Measurements from ENCODE around the gene ASTN2. TPM values are rescaled to one million over a fixed set of nuclear protein-coding genes. Genes with fewer than 3 reads are reported as not detected.

Gene ASTN2
- total and polyA plus RNA-seq, 9 of the 15 experiments (the other 6 are each of a cell fraction or from before 2014, with no cell fraction given), result 0.56 to 3.5 (median 1.9) TPM

DNA sequence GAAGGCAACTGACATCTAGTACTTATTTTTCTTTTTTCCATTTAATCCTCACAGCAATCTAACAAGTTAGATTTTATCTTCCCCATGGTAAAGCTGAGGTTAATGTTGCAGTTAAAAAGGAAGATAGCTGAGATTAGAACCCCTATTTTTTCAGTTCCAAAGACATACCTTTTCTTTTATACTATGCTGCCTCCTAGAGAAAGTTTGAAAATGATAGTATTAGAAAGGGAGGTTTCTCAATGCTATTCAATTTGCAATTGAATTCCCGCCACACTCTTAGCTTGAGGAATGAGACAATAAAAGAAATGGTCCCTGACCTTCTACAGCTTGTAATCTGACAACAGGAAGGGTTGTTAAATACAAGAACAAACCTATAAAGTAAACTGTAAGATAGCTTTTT, 923.6 kb downstream of the ASTN2 start (continued):
- TF ChIP-seq ARID2 (IDR thresholded peaks at IDR 0.05), result 0 out of 2 replicates have a peak, but pooled peaks have one; percentile 15
- no peak for TF ChIP-seq SRSF9 (IDR thresholded peaks at IDR 0.05; ENCODE audit: borderline replicate concordance, low read depth, low read length)
- no peak for TF ChIP-seq TAF15 (IDR thresholded peaks at IDR 0.05; ENCODE audit: low read depth, low read length)
- peak; percentile 43 for TF ChIP-seq BRD9 (IDR thresholded peaks at IDR 0.05; ENCODE audit: low read depth, partially characterized antibody)
- TF ChIP-seq, protein P1, sequence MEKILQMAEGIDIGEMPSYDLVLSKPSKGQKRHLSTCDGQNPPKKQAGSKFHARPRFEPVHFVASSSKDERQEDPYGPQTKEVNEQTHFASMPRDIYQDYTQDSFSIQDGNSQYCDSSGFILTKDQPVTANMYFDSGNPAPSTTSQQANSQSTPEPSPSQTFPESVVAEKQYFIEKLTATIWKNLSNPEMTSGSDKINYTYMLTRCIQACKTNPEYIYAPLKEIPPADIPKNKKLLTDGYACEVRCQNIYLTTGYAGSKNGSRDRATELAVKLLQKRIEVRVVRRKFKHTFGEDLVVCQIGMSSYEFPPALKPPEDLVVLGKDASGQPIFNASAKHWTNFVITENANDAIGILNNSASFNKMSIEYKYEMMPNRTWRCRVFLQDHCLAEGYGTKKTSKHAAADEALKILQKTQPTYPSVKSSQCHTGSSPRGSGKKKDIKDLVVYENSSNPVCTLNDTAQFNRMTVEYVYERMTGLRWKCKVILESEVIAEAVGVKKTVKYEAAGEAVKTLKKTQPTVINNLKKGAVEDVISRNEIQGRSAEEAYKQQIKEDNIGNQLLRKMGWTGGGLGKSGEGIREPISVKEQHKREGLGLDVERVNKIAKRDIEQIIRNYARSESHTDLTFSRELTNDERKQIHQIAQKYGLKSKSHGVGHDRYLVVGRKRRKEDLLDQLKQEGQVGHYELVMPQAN (IDR thresholded peaks at IDR 0.05; ENCODE audit: borderline replicate concordance), result no peak
- TF ChIP-seq CHD4 (IDR thresholded peaks at IDR 0.05; ENCODE audit: insufficient read depth, insufficient replicate concordance, low read depth, low read length, poor library complexity, severe bottlenecking), result no peak
- no peak for TF ChIP-seq NFATC3 (IDR thresholded peaks at IDR 0.05)
- no peak for TF ChIP-seq TAL1 (IDR thresholded peaks at IDR 0.05)
- TF ChIP-seq, protein P2, sequence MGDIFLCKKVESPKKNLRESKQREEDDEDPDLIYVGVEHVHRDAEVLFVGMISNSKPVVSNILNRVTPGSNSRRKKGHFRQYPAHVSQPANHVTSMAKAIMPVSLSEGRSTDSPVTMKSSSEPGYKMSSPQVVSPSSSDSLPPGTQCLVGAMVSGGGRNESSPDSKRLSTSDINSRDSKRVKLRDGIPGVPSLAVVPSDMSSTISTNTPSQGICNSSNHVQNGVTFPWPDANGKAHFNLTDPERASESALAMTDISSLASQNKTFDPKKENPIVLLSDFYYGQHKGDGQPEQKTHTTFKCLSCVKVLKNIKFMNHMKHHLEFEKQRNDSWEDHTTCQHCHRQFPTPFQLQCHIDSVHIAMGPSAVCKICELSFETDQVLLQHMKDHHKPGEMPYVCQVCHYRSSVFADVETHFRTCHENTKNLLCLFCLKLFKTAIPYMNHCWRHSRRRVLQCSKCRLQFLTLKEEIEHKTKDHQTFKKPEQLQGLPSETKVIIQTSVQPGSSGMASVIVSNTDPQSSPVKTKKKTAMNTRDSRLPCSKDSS (IDR thresholded peaks at IDR 0.05; ENCODE audit: low read depth, partially characterized antibody), result no peak
- no peak; the same call in 1 of the 2 replicates for TF ChIP-seq CC2D1A (IDR thresholded peaks at IDR 0.05)
- TF ChIP-seq HNRNPLL (IDR thresholded peaks at IDR 0.05; ENCODE audit: low read depth, low read length, poor library complexity, severe bottlenecking), result no peak
- TF ChIP-seq ETV1 (tag; conservative IDR thresholded peaks at IDR 0.05; ENCODE audit: low read depth), result no peak; the same call in 1 of the 2 replicates
- no peak for TF ChIP-seq ZNF780A (CRISPR knock-in tag; IDR thresholded peaks at IDR 0.05)
- TF ChIP-seq NRF1 (conservative IDR thresholded peaks at IDR 0.05 in 1 of 2, IDR thresholded peaks at IDR 0.05 in 1 of 2), result no peak
- TF ChIP-seq MAZ (CRISPR knock-in tag; conservative IDR thresholded peaks at IDR 0.05 in 1 of 2, IDR thresholded peaks at IDR 0.05 in 1 of 2), result peak in 1 of 2 experiments; percentile 65; a peak in 1 of 4 replicates
- TF ChIP-seq, protein P3, sequence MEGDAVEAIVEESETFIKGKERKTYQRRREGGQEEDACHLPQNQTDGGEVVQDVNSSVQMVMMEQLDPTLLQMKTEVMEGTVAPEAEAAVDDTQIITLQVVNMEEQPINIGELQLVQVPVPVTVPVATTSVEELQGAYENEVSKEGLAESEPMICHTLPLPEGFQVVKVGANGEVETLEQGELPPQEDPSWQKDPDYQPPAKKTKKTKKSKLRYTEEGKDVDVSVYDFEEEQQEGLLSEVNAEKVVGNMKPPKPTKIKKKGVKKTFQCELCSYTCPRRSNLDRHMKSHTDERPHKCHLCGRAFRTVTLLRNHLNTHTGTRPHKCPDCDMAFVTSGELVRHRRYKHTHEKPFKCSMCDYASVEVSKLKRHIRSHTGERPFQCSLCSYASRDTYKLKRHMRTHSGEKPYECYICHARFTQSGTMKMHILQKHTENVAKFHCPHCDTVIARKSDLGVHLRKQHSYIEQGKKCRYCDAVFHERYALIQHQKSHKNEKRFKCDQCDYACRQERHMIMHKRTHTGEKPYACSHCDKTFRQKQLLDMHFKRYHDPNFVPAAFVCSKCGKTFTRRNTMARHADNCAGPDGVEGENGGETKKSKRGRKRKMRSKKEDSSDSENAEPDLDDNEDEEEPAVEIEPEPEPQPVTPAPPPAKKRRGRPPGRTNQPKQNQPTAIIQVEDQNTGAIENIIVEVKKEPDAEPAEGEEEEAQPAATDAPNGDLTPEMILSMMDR (IDR thresholded peaks at IDR 0.05 in 2 of 3, conservative IDR thresholded peaks at IDR 0.05 in 1 of 3; ENCODE audit: insufficient read depth in 2 of 3, low read depth in 1 of 3, low read length in 3 of 3), result peak in 1 of 3 experiments; percentile 64; a peak in 2 of 6 replicates
- TF ChIP-seq, protein P4, sequence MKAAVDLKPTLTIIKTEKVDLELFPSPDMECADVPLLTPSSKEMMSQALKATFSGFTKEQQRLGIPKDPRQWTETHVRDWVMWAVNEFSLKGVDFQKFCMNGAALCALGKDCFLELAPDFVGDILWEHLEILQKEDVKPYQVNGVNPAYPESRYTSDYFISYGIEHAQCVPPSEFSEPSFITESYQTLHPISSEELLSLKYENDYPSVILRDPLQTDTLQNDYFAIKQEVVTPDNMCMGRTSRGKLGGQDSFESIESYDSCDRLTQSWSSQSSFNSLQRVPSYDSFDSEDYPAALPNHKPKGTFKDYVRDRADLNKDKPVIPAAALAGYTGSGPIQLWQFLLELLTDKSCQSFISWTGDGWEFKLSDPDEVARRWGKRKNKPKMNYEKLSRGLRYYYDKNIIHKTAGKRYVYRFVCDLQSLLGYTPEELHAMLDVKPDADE (conservative IDR thresholded peaks at IDR 0.05; ENCODE audit: control insufficient read depth, low read depth, low read length), result no peak
- no peak for TF ChIP-seq RHOXF2B (CRISPR knock-in tag; conservative IDR thresholded peaks at IDR 0.05)
- no peak for TF ChIP-seq KHSRP (IDR thresholded peaks at IDR 0.05)
- TF ChIP-seq NR4A1 (CRISPR knock-in tag; IDR thresholded peaks at IDR 0.05), result no peak
- TF ChIP-seq NR4A1 (tag; IDR thresholded peaks at IDR 0.05), result no peak
- TF ChIP-seq STAT5A (IDR thresholded peaks at IDR 0.05; ENCODE audit: borderline replicate concordance, low read length), result no peak

Measured in K562 (cell line).